HCT116 (cell line): ENCODE data around the gene C16orf90. TPM values are rescaled to one million over a fixed set of nuclear protein-coding genes. Genes with fewer than 3 reads are reported as not detected.

Experiments
- ATAC-seq: fragments of 200-7000 bp; cut with Tn5 transposase; 2 replicates; pipeline ENCODE4 v1.9.1; 2020; ENCODE audit warnings: mild to moderate bottlenecking, moderate library complexity
- BruUV-seq: library from RNA; stranded (reverse); fragments of 400-500 nt; replicated peaks from 2 replicates; lab custom pipeline; 2021; lab: Mats Ljungman, UMichigan
- CTCF ChIA-PET: fragments of 300-600 bp; sonication (Branson Sonifier 250); formaldehyde crosslinking; loops from one replicate; lab custom pipeline; 2021; ENCODE audit warnings: antibody characterized with exemption; lab: Charles Lee
- POLR2A ChIA-PET: fragments of 300-600, 350-600 bp; sonication (Branson Sonifier 250); formaldehyde crosslinking; loops from one replicate; lab custom pipeline; 2021; ENCODE audit warnings: antibody characterized with exemption; lab: Charles Lee
- RAD21 ChIA-PET, 2 experiments: fragments of 300-600 bp; sonication (Branson Sonifier 250); formaldehyde crosslinking; loops; one replicate each; lab custom pipeline; 2023; ENCODE audit warnings: low total read pairs in 2 of 2; ENCODE audit not compliant: uncharacterized antibody in 2 of 2, unreplicated experiment in 2 of 2, low non-redundant PET in 1 of 2; lab: Charles Lee
- DNase-seq: peaks from one replicate; pipeline ENCODE4 v3.0.0-alpha.2; 2010; ENCODE audit warnings: low read depth, low spot score
- H2AFZ ChIP-seq: fragments of 200-600 bp; shearing (Covaris generic), sonication (generic); 2 replicates; pipeline ENCODE4 v1.6.1; 2017; ENCODE audit warnings: low read depth, mixed run types, mixed read lengths, antibody characterized with exemption, low read length; ENCODE audit not compliant: poor library complexity, severe bottlenecking
- H3K27ac ChIP-seq: 2 replicates; pipeline ENCODE4 v1.5.1; 2012; ENCODE audit warnings: low read depth, low read length
- H3K27me3 ChIP-seq: fragments of 200-600 bp; sonication (generic); 2 replicates; pipeline ENCODE4 v1.6.1; 2016; ENCODE audit warnings: mixed run types, low read length, mixed read lengths; ENCODE audit not compliant: insufficient read depth
- H3K36me3 ChIP-seq, 2 experiments: fragments of 200-500 bp in 1 of 2; fragments of 200-600 bp in 1 of 2; sonication (Bioruptor generic) in 1 of 2; sonication (generic) in 1 of 2; 2 replicates each; pipeline versions ENCODE4 v1.5.1 to v1.6.1; 2014 to 2016; ENCODE audit warnings: low read length in 2 of 2, inconsistent platforms in 1 of 2, mixed read lengths in 1 of 2, mixed run types in 1 of 2; ENCODE audit not compliant: insufficient read depth in 2 of 2, control insufficient read depth in 1 of 2
- H3K4me1 ChIP-seq, 2 experiments: fragments of 200-600 bp in 1 of 2; sonication (generic) in 1 of 2; 2 replicates each; pipeline versions ENCODE4 v1.5.1 to v1.6.1; 2012 to 2017; ENCODE audit warnings: low read length in 2 of 2, inconsistent platforms in 1 of 2, mild to moderate bottlenecking in 1 of 2, mixed read lengths in 1 of 2, mixed run types in 1 of 2, moderate library complexity in 1 of 2; ENCODE audit not compliant: insufficient read depth in 2 of 2, control insufficient read depth in 1 of 2
- H3K4me2 ChIP-seq: fragments of 200-600 bp; sonication (generic); 2 replicates; pipeline ENCODE4 v1.6.1; 2017; ENCODE audit warnings: mixed run types, low read length, mixed read lengths
- H3K4me3 ChIP-seq, 2 experiments: fragments of 200-600 bp in 1 of 2; sonication (generic) in 1 of 2; replicated peaks in 1 of 2; 2 replicates each; pipeline ENCODE4 v1.5.1; 2011 to 2016; ENCODE audit warnings: low read length in 2 of 2, control low read depth in 1 of 2, low read depth in 1 of 2, mild to moderate bottlenecking in 1 of 2, mixed read lengths in 1 of 2, mixed run types in 1 of 2
- H3K79me2 ChIP-seq: fragments of 200-600 bp; sonication (generic); 2 replicates; pipeline ENCODE4 v1.6.1; 2017; ENCODE audit warnings: mild to moderate bottlenecking, mixed run types, low read length, moderate library complexity, mixed read lengths; ENCODE audit not compliant: insufficient read depth
- H3K9ac ChIP-seq: fragments of 200-600 bp; sonication (generic); 2 replicates; pipeline ENCODE4 v1.6.1; 2016; ENCODE audit warnings: low read length, mixed read lengths
- H3K9me2 ChIP-seq: fragments of 200-600 bp; sonication (generic), shearing (Covaris generic); 2 replicates; pipeline ENCODE4 v1.6.1; 2017; ENCODE audit warnings: mixed run types, mild to moderate bottlenecking, moderate library complexity; ENCODE audit not compliant: insufficient read depth
- H3K9me3 ChIP-seq, 2 experiments: fragments of 200-500 bp in 1 of 2; fragments of 200-600 bp in 1 of 2; sonication (Bioruptor generic) in 1 of 2; sonication (generic) in 1 of 2; 2 replicates each; pipeline ENCODE4 v1.6.1; 2014 to 2017; ENCODE audit warnings: low read length in 2 of 2, mixed read lengths in 2 of 2, inconsistent platforms in 1 of 2, low read depth in 1 of 2, mild to moderate bottlenecking in 1 of 2, mixed run types in 1 of 2, moderate library complexity in 1 of 2; ENCODE audit not compliant: control insufficient read depth in 1 of 2, insufficient read depth in 1 of 2
- H4K20me1 ChIP-seq: fragments of 200-600 bp; sonication (generic), shearing (Covaris generic); 2 replicates; pipeline ENCODE4 v1.6.1; 2017; ENCODE audit warnings: mixed run types, mild to moderate bottlenecking, moderate library complexity; ENCODE audit not compliant: insufficient read depth
- CBX3 ChIP-seq: IDR thresholded peaks from 2 replicates; pipeline ENCODE4 v1.6.1; 2012; ENCODE audit warnings: low read depth
- EGR1 ChIP-seq: IDR thresholded peaks from 2 replicates; pipeline ENCODE4 v1.6.1; 2012; ENCODE audit warnings: low read depth
- POLR2AphosphoS5 ChIP-seq: IDR thresholded peaks from 2 replicates; pipeline ENCODE4 v1.6.1; 2011; ENCODE audit warnings: mild to moderate bottlenecking, low read depth, low read length, moderate library complexity
- SIN3A ChIP-seq: IDR thresholded peaks from 2 replicates; pipeline ENCODE4 v1.6.1; 2012; ENCODE audit warnings: low read depth
- TCF7L2 ChIP-seq: IDR thresholded peaks from 2 replicates; pipeline ENCODE4 v1.7.0; 2011; ENCODE audit warnings: borderline replicate concordance, inconsistent platforms; ENCODE audit not compliant: insufficient read depth, insufficient read length; ENCODE audit errors: extremely low read depth
- YY1 ChIP-seq: IDR thresholded peaks from 2 replicates; pipeline ENCODE4 v1.6.1; 2011; ENCODE audit warnings: low read length, low read depth, moderate library complexity, mild to moderate bottlenecking; ENCODE audit not compliant: insufficient replicate concordance; ENCODE audit errors: extremely low read depth
- intact Hi-C: fragments of 100-400 bp; cut with micrococcal nuclease; formaldehyde crosslinking; loops from 2 replicates; pipeline ENCODE4 v1.10.0; 2022
- total RNA-seq: library from RNA; stranded (reverse); gene quantifications from one replicate; pipeline ENCODE4 v1.2.1, GENCODE V29; 2021; ENCODE audit not compliant: unreplicated experiment
- TF ChIP-seq, protein P1 (sequence below): IDR thresholded peaks from 2 replicates; pipeline ENCODE4 v1.6.1; 2012; ENCODE audit warnings: low read depth
- TF ChIP-seq, protein P2 (sequence below), 3 experiments: fragments of 200-600 bp in 1 of 3; sonication (generic) in 1 of 3; IDR thresholded peaks in 2 of 3; conservative IDR thresholded peaks in 1 of 3; 2 replicates each; pipeline ENCODE4 v1.5.1; 2012 to 2017; ENCODE audit warnings: low read depth in 2 of 3, low read length in 2 of 3, antibody characterized with exemption in 1 of 3, borderline replicate concordance in 1 of 3, control low read depth in 1 of 3, mild to moderate bottlenecking in 1 of 3, mixed read lengths in 1 of 3, mixed run types in 1 of 3, moderate library complexity in 1 of 3; ENCODE audit not compliant: insufficient read depth in 1 of 3

The C16orf90 gene
- total RNA-seq, 1 experiment from 2014 or later, result not detected

- H3K27me3 ChIP-seq, result no peaks in the 10 kb centered on the region
- intact Hi-C loops, result no loop called here
- no peak overlapping the region for H3K4me3 ChIP-seq
- H3K79me2 ChIP-seq, result peaks cover 98% of the 10 kb centered on the region
- H3K9me3 ChIP-seq, result no peaks in the 10 kb centered on the region
- H3K4me1 ChIP-seq, result peaks cover 4 to 5% of the 10 kb centered on the region in 2 experiments; a peak in 1 of 4 replicates
- H3K27ac ChIP-seq, result no peak overlapping the region
- DNase-seq, result no peak
- H4K20me1 ChIP-seq, result no peaks in the 10 kb centered on the region
- no TSS peak for BruUV-seq
- no peak overlapping the region for H2AFZ ChIP-seq
- ChIA-PET CTCF (no interaction called here), RAD21 (no interaction called here), POLR2A (interaction anchor here (1.3 kb wide), 1 partner anchor 9 kb away, joined by 5 read pairs; no protein-coding TSS in a partner anchor)
- H3K9ac ChIP-seq, result no peak overlapping the region
- no peak overlapping the region for H3K4me2 ChIP-seq
- H3K9me2 ChIP-seq, result no peaks in the 10 kb centered on the region
- no peak for ATAC-seq
- H3K36me3 ChIP-seq, result peaks cover 5 to 15% of the 10 kb centered on the region in 2 experiments; a peak in 3 of 4 replicates
- TF ChIP-seq CBX3 (no peak), SIN3A (no peak), POLR2AphosphoS5 (no peak), TCF7L2 (no peak), EGR1 (no peak), YY1 (no peak)
- TF ChIP-seq, protein P1, sequence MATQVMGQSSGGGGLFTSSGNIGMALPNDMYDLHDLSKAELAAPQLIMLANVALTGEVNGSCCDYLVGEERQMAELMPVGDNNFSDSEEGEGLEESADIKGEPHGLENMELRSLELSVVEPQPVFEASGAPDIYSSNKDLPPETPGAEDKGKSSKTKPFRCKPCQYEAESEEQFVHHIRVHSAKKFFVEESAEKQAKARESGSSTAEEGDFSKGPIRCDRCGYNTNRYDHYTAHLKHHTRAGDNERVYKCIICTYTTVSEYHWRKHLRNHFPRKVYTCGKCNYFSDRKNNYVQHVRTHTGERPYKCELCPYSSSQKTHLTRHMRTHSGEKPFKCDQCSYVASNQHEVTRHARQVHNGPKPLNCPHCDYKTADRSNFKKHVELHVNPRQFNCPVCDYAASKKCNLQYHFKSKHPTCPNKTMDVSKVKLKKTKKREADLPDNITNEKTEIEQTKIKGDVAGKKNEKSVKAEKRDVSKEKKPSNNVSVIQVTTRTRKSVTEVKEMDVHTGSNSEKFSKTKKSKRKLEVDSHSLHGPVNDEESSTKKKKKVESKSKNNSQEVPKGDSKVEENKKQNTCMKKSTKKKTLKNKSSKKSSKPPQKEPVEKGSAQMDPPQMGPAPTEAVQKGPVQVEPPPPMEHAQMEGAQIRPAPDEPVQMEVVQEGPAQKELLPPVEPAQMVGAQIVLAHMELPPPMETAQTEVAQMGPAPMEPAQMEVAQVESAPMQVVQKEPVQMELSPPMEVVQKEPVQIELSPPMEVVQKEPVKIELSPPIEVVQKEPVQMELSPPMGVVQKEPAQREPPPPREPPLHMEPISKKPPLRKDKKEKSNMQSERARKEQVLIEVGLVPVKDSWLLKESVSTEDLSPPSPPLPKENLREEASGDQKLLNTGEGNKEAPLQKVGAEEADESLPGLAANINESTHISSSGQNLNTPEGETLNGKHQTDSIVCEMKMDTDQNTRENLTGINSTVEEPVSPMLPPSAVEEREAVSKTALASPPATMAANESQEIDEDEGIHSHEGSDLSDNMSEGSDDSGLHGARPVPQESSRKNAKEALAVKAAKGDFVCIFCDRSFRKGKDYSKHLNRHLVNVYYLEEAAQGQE, result no peak
- TF ChIP-seq, protein P2, sequence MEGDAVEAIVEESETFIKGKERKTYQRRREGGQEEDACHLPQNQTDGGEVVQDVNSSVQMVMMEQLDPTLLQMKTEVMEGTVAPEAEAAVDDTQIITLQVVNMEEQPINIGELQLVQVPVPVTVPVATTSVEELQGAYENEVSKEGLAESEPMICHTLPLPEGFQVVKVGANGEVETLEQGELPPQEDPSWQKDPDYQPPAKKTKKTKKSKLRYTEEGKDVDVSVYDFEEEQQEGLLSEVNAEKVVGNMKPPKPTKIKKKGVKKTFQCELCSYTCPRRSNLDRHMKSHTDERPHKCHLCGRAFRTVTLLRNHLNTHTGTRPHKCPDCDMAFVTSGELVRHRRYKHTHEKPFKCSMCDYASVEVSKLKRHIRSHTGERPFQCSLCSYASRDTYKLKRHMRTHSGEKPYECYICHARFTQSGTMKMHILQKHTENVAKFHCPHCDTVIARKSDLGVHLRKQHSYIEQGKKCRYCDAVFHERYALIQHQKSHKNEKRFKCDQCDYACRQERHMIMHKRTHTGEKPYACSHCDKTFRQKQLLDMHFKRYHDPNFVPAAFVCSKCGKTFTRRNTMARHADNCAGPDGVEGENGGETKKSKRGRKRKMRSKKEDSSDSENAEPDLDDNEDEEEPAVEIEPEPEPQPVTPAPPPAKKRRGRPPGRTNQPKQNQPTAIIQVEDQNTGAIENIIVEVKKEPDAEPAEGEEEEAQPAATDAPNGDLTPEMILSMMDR (IDR thresholded peaks at IDR 0.05 in 2 of 3, conservative IDR thresholded peaks at IDR 0.05 in 1 of 3; ENCODE audit: borderline replicate concordance in 1 of 3, insufficient read depth in 1 of 3, low read depth in 2 of 3, low read length in 2 of 3), result no peak
These were observed 29.2 kb downstream of the C16orf90 start for GRCh38 chr16:3465911-3466584.
